H1 (cell line): ENCODE measurements around the gene PXK. TPM values are rescaled to one million over a fixed set of nuclear protein-coding genes. Genes with fewer than 3 reads are reported as not detected.

ENCODE experiments used
- CTBP2 ChIP-seq: IDR thresholded peaks from 2 replicates; pipeline ENCODE4 v1.7.0; 2011; ENCODE audit warnings: borderline replicate concordance, mild to moderate bottlenecking, moderate library complexity, mixed read lengths, low read length; ENCODE audit not compliant: insufficient read depth, insufficient read length
- RFX5 ChIP-seq: IDR thresholded peaks from 2 replicates; pipeline ENCODE4 v1.6.1; 2011; ENCODE audit warnings: low read depth, low read length, improper control_type of control experiment, borderline replicate concordance
- polyA plus RNA-seq, 7 experiments: library from polyadenylated mRNA; depleted of rRNA in 3 of 7; stranded (reverse) in 5 of 7; unstranded in 2 of 7; fragments of >200 nt in 5 of 7; fragments of 200-250 nt in 2 of 7; gene quantifications; 1 replicate in 5 of 7; 2 replicates in 1 of 7; 4 replicates in 1 of 7; pipeline versions ENCODE4 v1.2.1 to v1.2.3, GENCODE V29; 2011 to 2013; ENCODE audit warnings: missing spikeins in 2 of 7, mixed read lengths in 2 of 7
- total RNA-seq: library from RNA; stranded (reverse); fragmentation: NEBNext Ultra II Directional; extraction: Animal tissue kit (Norgen Biotek cat#: 25700); gene quantifications from 2 replicates; pipeline ENCODE4 v1.2.1, GENCODE V29; 2021
- TF ChIP-seq, protein P1 (sequence below), 3 experiments: IDR thresholded peaks; 1 replicate in 2 of 3; 2 replicates in 1 of 3; pipeline versions ENCODE4 v1.5.1 to v1.6.1; 2011; ENCODE audit warnings: low read length in 3 of 3, mild to moderate bottlenecking in 3 of 3, inconsistent platforms in 2 of 3, low read depth in 1 of 3, moderate library complexity in 1 of 3; ENCODE audit not compliant: insufficient read depth in 1 of 3; ENCODE audit errors: control extremely low read depth in 1 of 3
- TF ChIP-seq, protein P2 (sequence below): IDR thresholded peaks from 2 replicates; pipeline ENCODE4 v1.6.1; 2012; ENCODE audit warnings: inconsistent platforms
- TF ChIP-seq, protein P3 (sequence below): IDR thresholded peaks from 2 replicates; pipeline ENCODE4 v1.6.1; 2011; ENCODE audit warnings: low read length, improper control_type of control experiment

PXK gene
- total and polyA plus RNA-seq, 2 of the 8 experiments (the other 6 are each of a cell fraction or from before 2014, with no cell fraction given): 3.5 to 7.1 TPM

DNA sequence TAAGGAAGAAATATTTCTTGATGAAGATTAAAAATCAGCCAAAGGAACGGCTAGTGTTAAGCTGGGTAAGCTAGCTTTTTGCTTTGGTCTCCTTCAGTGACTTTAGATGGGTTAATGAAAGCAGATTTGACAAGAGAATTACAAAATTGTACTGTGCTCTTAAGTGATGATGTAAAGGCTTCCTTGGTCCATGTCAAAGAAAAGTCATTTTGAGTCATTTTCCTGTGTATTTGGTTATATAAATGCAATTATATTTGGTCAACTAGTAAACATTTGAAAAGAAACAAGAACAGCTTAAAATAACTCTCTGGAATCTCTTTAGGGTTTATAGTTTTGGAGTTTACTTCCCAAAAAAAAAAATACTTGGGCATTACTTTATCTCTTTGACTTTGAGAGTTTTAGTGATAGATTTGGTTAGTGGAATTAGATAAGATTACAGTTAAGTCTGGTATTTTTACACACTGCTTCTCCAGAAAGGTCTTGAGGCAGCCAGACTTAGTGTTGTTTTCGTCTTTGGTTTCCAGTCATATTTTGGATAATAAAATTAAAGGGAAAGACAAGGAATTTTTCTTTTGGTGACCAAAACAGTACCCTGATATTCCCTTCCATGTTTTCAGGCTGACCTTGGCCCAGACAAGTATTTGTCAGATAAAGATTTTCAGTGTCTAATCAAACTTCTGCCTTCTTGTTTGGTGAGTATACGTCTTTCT is 58.6 kb downstream of the PXK start (continued):
- TF ChIP-seq, protein P1, sequence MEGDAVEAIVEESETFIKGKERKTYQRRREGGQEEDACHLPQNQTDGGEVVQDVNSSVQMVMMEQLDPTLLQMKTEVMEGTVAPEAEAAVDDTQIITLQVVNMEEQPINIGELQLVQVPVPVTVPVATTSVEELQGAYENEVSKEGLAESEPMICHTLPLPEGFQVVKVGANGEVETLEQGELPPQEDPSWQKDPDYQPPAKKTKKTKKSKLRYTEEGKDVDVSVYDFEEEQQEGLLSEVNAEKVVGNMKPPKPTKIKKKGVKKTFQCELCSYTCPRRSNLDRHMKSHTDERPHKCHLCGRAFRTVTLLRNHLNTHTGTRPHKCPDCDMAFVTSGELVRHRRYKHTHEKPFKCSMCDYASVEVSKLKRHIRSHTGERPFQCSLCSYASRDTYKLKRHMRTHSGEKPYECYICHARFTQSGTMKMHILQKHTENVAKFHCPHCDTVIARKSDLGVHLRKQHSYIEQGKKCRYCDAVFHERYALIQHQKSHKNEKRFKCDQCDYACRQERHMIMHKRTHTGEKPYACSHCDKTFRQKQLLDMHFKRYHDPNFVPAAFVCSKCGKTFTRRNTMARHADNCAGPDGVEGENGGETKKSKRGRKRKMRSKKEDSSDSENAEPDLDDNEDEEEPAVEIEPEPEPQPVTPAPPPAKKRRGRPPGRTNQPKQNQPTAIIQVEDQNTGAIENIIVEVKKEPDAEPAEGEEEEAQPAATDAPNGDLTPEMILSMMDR (IDR thresholded peaks at IDR 0.05; ENCODE audit: control extremely low read depth in 1 of 3, insufficient read depth in 1 of 3, low read depth in 1 of 3, low read length in 3 of 3): no peak
- no peak for TF ChIP-seq RFX5
- TF ChIP-seq CTBP2: no peak
- TF ChIP-seq, protein P2, sequence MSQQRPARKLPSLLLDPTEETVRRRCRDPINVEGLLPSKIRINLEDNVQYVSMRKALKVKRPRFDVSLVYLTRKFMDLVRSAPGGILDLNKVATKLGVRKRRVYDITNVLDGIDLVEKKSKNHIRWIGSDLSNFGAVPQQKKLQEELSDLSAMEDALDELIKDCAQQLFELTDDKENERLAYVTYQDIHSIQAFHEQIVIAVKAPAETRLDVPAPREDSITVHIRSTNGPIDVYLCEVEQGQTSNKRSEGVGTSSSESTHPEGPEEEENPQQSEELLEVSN: no peak
- TF ChIP-seq, protein P3, sequence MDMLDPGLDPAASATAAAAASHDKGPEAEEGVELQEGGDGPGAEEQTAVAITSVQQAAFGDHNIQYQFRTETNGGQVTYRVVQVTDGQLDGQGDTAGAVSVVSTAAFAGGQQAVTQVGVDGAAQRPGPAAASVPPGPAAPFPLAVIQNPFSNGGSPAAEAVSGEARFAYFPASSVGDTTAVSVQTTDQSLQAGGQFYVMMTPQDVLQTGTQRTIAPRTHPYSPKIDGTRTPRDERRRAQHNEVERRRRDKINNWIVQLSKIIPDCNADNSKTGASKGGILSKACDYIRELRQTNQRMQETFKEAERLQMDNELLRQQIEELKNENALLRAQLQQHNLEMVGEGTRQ: no peak
